ENCODE data around the gene SLIT3. TPM values are rescaled to one million over a fixed set of nuclear protein-coding genes. Genes with fewer than 3 reads are reported as not detected.

The SLIT3 gene
- total and polyA plus RNA-seq, 2 experiments from 2014 or later = 0.59 to 0.71 TPM

GRCh38 chr5:168946363-168946762, 354.6 kb downstream of the SLIT3 start (continued):
- TF ChIP-seq REST (IDR thresholded peaks at IDR 0.05; ENCODE audit: unreplicated experiment) = no peak

- H2AFZ ChIP-seq = no peak overlapping the region
- ATAC-seq = no peak
- no peak for DNase-seq (ENCODE audit: low spot score)
- no peaks in the 10 kb centered on the region for H4K20me1 ChIP-seq (replicated peaks; ENCODE audit: insufficient read depth)
- H3K9me2 ChIP-seq (ENCODE audit: insufficient read depth) = no peaks in the 10 kb centered on the region
- H3K79me2 ChIP-seq (replicated peaks; ENCODE audit: insufficient read depth) = no peaks in the 10 kb centered on the region
- H3F3A ChIP-seq (replicated peaks; ENCODE audit: low read depth) = no peaks in the 10 kb centered on the region
- H3K4me1 Mint-ChIP-seq = peaks cover 18% of the 10 kb centered on the region
- no peaks in the 10 kb centered on the region for H3K9me3 Mint-ChIP-seq
- H3K27me3 Mint-ChIP-seq (ENCODE audit: insufficient read depth, low read depth, poor library complexity) = peaks cover 4% of the 10 kb centered on the region
- no peak overlapping the region for H3K4me3 Mint-ChIP-seq
- no peak overlapping the region for H3K27ac Mint-ChIP-seq
- H3K27me3 ChIP-seq (ENCODE audit: insufficient read depth) = no peaks in the 10 kb centered on the region
- no peaks in the 10 kb centered on the region for H3K36me3 Mint-ChIP-seq (ENCODE audit: low read depth)
- H3K36me3 ChIP-seq (ENCODE audit: insufficient read depth) = no peaks in the 10 kb centered on the region
- H3K4me1 ChIP-seq (ENCODE audit: insufficient read depth) = peaks cover 7% of the 10 kb centered on the region; the same call in 1 of the 2 replicates
- H3K27ac ChIP-seq (ENCODE audit: low read depth) = no peak overlapping the region
- no peak overlapping the region for H3K4me2 ChIP-seq
- TF ChIP-seq CTCF (conservative IDR thresholded peaks at IDR 0.05; ENCODE audit: low read depth in 2 of 2) = no peak
- TF ChIP-seq POLR2AphosphoS5 (IDR thresholded peaks at IDR 0.05; ENCODE audit: low read depth) = no peak
- no peak for TF ChIP-seq EZH2 (IDR thresholded peaks at IDR 0.05; ENCODE audit: low read depth, unreplicated experiment)
- TF ChIP-seq JUNB (IDR thresholded peaks at IDR 0.05; ENCODE audit: unreplicated experiment) = no peak
- TF ChIP-seq STAT1 (IDR thresholded peaks at IDR 0.05; ENCODE audit: unreplicated experiment) = no peak
- no peak overlapping the region for H3K4me3 ChIP-seq
Measured at GRCh38 chr5:168944004-168944403, 356.9 kb downstream of the SLIT3 start.

- ATAC-seq (no peak), DNase-seq (ENCODE audit: low spot score) (no peak)
- Histone ChIP-seq H3K4me3 (no peak overlapping the region), H3K36me3 (ENCODE audit: insufficient read depth) (no peaks in the 10 kb centered on the region), H3K4me1 (ENCODE audit: insufficient read depth) (peaks cover 7% of the 10 kb centered on the region; the same call in 1 of the 2 replicates), H3K4me2 (no peak overlapping the region), H2AFZ (no peak overlapping the region), H3F3A (replicated peaks; ENCODE audit: low read depth) (no peaks in the 10 kb centered on the region), H3K27me3 (ENCODE audit: insufficient read depth) (no peaks in the 10 kb centered on the region), H4K20me1 (replicated peaks; ENCODE audit: insufficient read depth) (no peaks in the 10 kb centered on the region), H3K27ac (ENCODE audit: low read depth) (no peak overlapping the region), H3K9me2 (ENCODE audit: insufficient read depth) (no peaks in the 10 kb centered on the region), H3K79me2 (replicated peaks; ENCODE audit: insufficient read depth) (no peaks in the 10 kb centered on the region)
- Mint-ChIP-seq H3K27ac (no peak overlapping the region), H3K9me3 (no peaks in the 10 kb centered on the region), H3K4me1 (peaks cover 18% of the 10 kb centered on the region), H3K27me3 (ENCODE audit: insufficient read depth, low read depth, poor library complexity) (peaks cover 4% of the 10 kb centered on the region), H3K36me3 (ENCODE audit: low read depth) (no peaks in the 10 kb centered on the region), H3K4me3 (no peak overlapping the region)
- TF ChIP-seq CREB1 (CRISPR knock-in tag; IDR thresholded peaks at IDR 0.05; ENCODE audit: low read depth) (no peak), STAT1 (IDR thresholded peaks at IDR 0.05; ENCODE audit: unreplicated experiment) (no peak), ZNF114 (CRISPR knock-in tag; IDR thresholded peaks at IDR 0.05) (no peak), REST (IDR thresholded peaks at IDR 0.05; ENCODE audit: unreplicated experiment) (no peak), ZNF331 (CRISPR knock-in tag; IDR thresholded peaks at IDR 0.05; ENCODE audit: low read depth) (no peak), JUNB (IDR thresholded peaks at IDR 0.05; ENCODE audit: unreplicated experiment) (no peak), ETS1 (IDR thresholded peaks at IDR 0.05) (no peak), EZH2 (IDR thresholded peaks at IDR 0.05; ENCODE audit: low read depth, unreplicated experiment) (no peak), EZH2phosphoT487 (IDR thresholded peaks at IDR 0.05; ENCODE audit: unreplicated experiment) (no peak)
Measured at GRCh38 chr5:168943091-168943884, 357.7 kb downstream of the SLIT3 start.

All from GM23338 (cell line).